ENCODE data around the gene SNCA.
A peak's percentile ranks its signal among the peaks of the same experiment; 100 is the strongest.

SNCA gene

DNA sequence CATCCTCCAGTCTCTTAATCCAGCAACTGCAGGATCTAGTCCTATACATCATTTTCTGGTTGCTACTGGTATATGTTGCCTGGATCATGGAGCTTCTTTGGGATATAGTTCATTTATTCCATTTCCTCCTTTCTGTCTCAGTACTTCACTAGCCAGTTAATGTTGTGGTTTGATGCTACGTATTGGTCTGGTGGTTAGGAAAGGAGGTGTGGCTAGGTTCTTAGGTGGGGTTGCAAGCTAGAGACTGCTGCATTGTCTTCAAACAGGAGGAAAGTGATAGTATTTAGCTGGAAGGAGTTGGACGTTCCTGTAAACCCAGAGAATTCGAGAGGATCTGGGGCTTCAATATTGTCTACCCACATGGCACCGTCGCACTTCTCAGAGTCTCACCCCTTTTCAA lies 129.5 kb downstream of the SNCA start:
- DNase-seq (ENCODE audit: low read depth), result no peak

GRCh38 chr4:89704651-89705395 lies 132.1 kb downstream of the SNCA start:
- DNase-seq (ENCODE audit: low read depth), result peak; percentile 72

GRCh38 chr4:89703829-89704590 lies 133.0 kb downstream of the SNCA start:
- peak; percentile 40 for DNase-seq (ENCODE audit: low read depth)

DNA sequence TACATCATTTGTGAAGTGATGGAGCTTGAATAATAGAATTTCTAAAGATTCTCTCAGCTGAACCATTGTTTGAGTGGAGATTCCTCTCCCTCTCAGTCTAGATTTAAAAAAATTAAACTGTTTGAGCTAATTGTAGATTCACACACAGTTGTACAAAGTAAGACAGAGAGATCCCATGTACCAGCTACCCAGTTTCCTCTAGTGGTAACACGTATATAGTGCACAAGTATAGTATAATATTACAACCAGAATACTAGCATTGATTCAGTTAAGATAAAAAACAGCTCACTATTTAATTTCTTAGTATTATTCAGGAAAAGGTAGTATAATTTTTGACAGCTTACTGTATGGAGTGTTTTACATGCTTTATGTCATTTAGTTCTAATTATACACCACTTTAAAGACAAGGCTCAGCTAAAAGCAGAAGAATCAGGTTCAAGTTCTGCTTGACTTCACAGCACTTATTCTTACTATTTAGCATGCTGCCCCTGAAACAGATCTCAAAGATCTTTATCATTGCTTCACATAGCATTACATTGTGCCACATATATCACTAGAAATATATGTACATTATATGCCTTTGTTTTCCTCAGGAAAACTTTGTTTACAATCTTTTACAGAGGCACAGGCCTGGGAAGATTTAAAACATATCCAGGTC lies 136.1 kb downstream of the SNCA start:
- DNase-seq (ENCODE audit: low read depth), result no peak

DNA sequence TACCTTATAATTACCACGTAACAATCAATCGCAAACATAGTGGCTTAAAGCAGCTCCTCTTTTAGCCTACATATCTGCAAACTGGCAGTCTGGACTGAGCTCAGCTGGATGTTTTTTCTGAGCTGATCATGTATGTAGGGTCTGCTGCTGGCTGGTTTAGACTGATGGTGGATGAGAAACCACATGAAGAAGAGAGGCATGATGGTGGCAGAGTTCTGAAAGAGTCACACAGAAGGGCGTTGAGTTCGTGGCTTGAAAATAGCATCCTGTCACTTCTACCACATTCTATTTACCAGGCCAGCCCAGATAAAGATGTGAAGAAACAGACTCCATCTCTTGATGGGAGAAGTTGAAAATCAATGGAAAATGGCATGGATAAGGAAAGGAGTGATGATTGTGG lies 151.3 kb downstream of the SNCA start:
- no peak for DNase-seq (ENCODE audit: low read depth)

- DNase-seq (ENCODE audit: low read depth), result no peak
These were observed 151.7 kb downstream of the SNCA start for GRCh38 chr4:89685277-89685676.

- peak; percentile 61 for DNase-seq (ENCODE audit: low read depth)
These were observed 152.4 kb downstream of the SNCA start for GRCh38 chr4:89684536-89684935.

- peak; percentile 74 for DNase-seq (ENCODE audit: low read depth)
These were observed 154.2 kb downstream of the SNCA start for GRCh38 chr4:89682808-89683207.

DNA sequence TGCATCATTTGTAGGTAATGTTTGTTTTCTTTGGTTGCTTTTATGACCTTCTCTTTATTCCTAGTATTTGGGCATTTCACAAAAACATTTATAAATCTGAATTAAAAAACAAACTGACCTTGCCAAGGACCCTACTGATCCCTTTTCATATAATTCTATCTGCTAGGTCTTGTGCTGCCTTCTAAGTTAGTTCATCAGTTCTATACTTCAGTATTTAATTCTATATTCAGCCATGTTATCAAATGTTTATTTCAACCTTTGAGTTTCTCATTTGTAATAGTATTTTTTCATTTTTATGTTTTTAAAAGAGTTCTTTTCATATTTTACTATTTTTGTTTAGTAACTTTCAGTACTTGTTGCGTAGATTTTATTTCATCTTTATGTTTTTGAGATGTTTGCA lies 155.3 kb downstream of the SNCA start:
- no peak for DNase-seq (ENCODE audit: low read depth)

DNA sequence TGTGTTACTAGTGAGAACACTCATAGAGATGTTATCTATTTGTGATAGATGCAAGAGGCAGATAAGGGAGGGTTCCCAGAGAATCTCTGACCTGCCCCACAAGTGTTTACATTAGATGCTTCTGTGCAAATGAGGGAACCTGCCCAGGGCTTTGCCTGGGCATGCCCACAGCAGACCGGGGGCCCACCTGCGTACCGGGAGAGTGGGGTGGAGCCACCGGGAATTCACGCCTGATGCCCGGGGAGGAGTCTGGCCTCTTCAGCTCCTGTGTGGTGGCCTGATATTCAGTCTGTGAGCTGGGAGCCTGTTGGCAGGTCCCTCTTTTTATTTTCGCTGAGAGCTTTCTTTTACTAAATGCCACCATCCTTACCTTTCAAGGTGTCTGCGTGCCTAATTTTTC lies 155.7 kb downstream of the SNCA start:
- DNase-seq (ENCODE audit: low read depth), result peak; percentile 29

DNA sequence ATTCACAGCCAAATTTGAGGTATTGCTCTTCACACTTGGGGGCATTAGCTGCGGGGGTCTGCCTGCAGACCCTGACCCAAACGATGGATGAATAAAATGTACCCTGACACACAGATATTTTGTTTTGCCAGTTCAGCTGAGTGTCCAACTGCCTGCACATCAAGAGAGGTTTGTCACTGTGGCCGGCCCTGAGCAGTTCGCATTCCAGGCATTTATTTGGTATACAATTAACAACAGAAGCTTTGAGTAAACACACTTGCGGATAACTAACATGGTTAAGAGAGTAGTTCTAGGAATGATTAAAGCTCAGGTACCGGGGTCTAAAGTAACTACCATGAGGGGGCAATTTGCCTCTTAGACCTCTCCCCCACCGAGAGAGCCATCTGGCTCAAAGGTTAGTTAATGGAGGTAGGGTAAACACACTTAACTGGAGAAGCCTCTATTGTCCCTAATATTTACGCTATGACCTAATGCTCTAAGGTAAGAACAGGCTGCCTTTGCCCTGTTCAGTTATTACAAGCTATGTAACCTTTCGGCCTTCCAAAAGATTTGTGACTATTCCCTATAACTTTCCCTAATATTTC lies 162.0 kb downstream of the SNCA start:
- no peak for DNase-seq (ENCODE audit: low read depth)

All from amniotic epithelial cell (primary cell).